DOHH2 (cell line): ENCODE measurements around the gene NEURL1B.

Experiments used
- CTCF ChIP-seq: fragments of 200-600 bp; sonication (generic); IDR thresholded peaks from one replicate; pipeline ENCODE4 v1.5.1; 2014; ENCODE audit warnings: antibody characterized with exemption, mild to moderate bottlenecking, low read depth, low read length; ENCODE audit not compliant: poor library complexity, severe bottlenecking
- EZH2phosphoT487 ChIP-seq: fragments of 200-600 bp; sonication (generic); IDR thresholded peaks from 2 replicates; pipeline ENCODE4 v1.6.1; 2017; ENCODE audit warnings: borderline replicate concordance, mild to moderate bottlenecking, antibody characterized with exemption, low read length, moderate library complexity, mixed read lengths

- TF ChIP-seq CTCF = no peak
- no peak for TF ChIP-seq EZH2phosphoT487
These were observed 51.4 kb downstream of the NEURL1B start for GRCh38 chr5:172692451-172692850.
